Measurements from ENCODE around the gene ZNF563.

Gene ZNF563

GRCh38 chr19:12284226-12284625 lies 49.2 kb downstream of the ZNF563 start:
- Histone ChIP-seq H2AK5ac (ENCODE audit: low read length) (no peak overlapping the region), H4K8ac (ENCODE audit: low read depth, low read length) (no peak overlapping the region), H3K4me1 (ENCODE audit: control insufficient read depth in 1 of 2, insufficient read depth in 2 of 2, low read length in 2 of 2) (peaks cover 2 to 3% of the 10 kb centered on the region in 2 experiments), H3K4me3 (ENCODE audit: low read depth, low read length) (no peak overlapping the region), H3K79me2 (ENCODE audit: control insufficient read depth, insufficient read depth, low read length, poor library complexity) (peaks cover 20% of the 10 kb centered on the region), H4K12ac (ENCODE audit: low read depth, low read length) (no peak overlapping the region), H2BK120ac (ENCODE audit: insufficient read depth, low read length, poor library complexity) (no peak overlapping the region), H3K27me3 (ENCODE audit: insufficient read depth, low read length) (no peaks in the 10 kb centered on the region), H3K23ac (ENCODE audit: low read length) (no peak overlapping the region), H3K36me3 (ENCODE audit: control insufficient read depth in 1 of 2, insufficient read depth in 2 of 2, low read length in 2 of 2) (peaks cover 12 to 18% of the 10 kb centered on the region in 2 experiments), H3K27ac (ENCODE audit: low read depth, low read length) (no peak overlapping the region), H3K4me2 (ENCODE audit: low read length) (no peak overlapping the region), H3K79me1 (ENCODE audit: low read length) (no peaks in the 10 kb centered on the region), H3K9ac (ENCODE audit: low read length) (no peak overlapping the region), H3K18ac (ENCODE audit: low read length) (no peak overlapping the region), H2AFZ (ENCODE audit: insufficient read depth, low read length, poor library complexity) (no peak overlapping the region), H4K91ac (ENCODE audit: low read depth, low read length) (no peak overlapping the region), H3K14ac (ENCODE audit: low read length) (no peak overlapping the region), H2BK12ac (ENCODE audit: low read length) (no peak overlapping the region), H3K9me3 (ENCODE audit: insufficient read depth, low read depth, low read length) (peaks cover 8% of the 10 kb centered on the region), H2BK5ac (ENCODE audit: low read depth, low read length, poor library complexity) (no peak overlapping the region), H3K4ac (ENCODE audit: low read depth, low read length) (peak overlapping the region; percentile 89)
- DNase-seq: no peak
- WGBS (ENCODE audit: extremely low coverage, insufficient coverage, insufficient read length): no CpG with 5 or more reads among the region's 14 CpGs

GRCh38 chr19:12278713-12279112 lies 54.7 kb downstream of the ZNF563 start:
- WGBS (ENCODE audit: extremely low coverage, insufficient coverage, insufficient read length): no CpG with 5 or more reads among the region's 2 CpGs
- H2AFZ ChIP-seq (ENCODE audit: insufficient read depth, low read length, poor library complexity): no peak overlapping the region
- no peak overlapping the region for H3K27ac ChIP-seq (ENCODE audit: low read depth, low read length)
- no peak overlapping the region for H2BK5ac ChIP-seq (ENCODE audit: low read depth, low read length, poor library complexity)
- H3K27me3 ChIP-seq (ENCODE audit: insufficient read depth, low read length): peaks cover 1% of the 10 kb centered on the region
- H3K36me3 ChIP-seq (ENCODE audit: control insufficient read depth in 1 of 2, insufficient read depth in 2 of 2, low read length in 2 of 2): peaks cover 19 to 28% of the 10 kb centered on the region in 2 experiments
- H3K79me2 ChIP-seq (ENCODE audit: control insufficient read depth, insufficient read depth, low read length, poor library complexity): peaks cover 5% of the 10 kb centered on the region
- H3K23ac ChIP-seq (ENCODE audit: low read length): no peak overlapping the region
- H3K14ac ChIP-seq (ENCODE audit: low read length): no peak overlapping the region
- no peaks in the 10 kb centered on the region for H3K79me1 ChIP-seq (ENCODE audit: low read length)
- H2BK12ac ChIP-seq (ENCODE audit: low read length): no peak overlapping the region
- H4K12ac ChIP-seq (ENCODE audit: low read depth, low read length): no peak overlapping the region
- H2AK5ac ChIP-seq (ENCODE audit: low read length): no peak overlapping the region
- H2BK120ac ChIP-seq (ENCODE audit: insufficient read depth, low read length, poor library complexity): no peak overlapping the region
- no peak overlapping the region for H4K8ac ChIP-seq (ENCODE audit: low read depth, low read length)
- no peak overlapping the region for H3K4me3 ChIP-seq (ENCODE audit: low read depth, low read length)
- no peak overlapping the region for H3K4me2 ChIP-seq (ENCODE audit: low read length)
- H4K91ac ChIP-seq (ENCODE audit: low read depth, low read length): no peak overlapping the region
- H3K4me1 ChIP-seq (ENCODE audit: control insufficient read depth in 1 of 2, insufficient read depth in 2 of 2, low read length in 2 of 2): no peaks in the 10 kb centered on the region
- no peak overlapping the region for H3K18ac ChIP-seq (ENCODE audit: low read length)
- H3K9ac ChIP-seq (ENCODE audit: low read length): no peak overlapping the region
- peaks cover 14% of the 10 kb centered on the region for H3K9me3 ChIP-seq (ENCODE audit: insufficient read depth, low read depth, low read length)
- DNase-seq: no peak
- no peak overlapping the region for H3K4ac ChIP-seq (ENCODE audit: low read depth, low read length)

- H3K4me1 ChIP-seq (ENCODE audit: control insufficient read depth in 1 of 2, insufficient read depth in 2 of 2, low read length in 2 of 2): no peaks in the 10 kb centered on the region
- H3K9me3 ChIP-seq (ENCODE audit: insufficient read depth, low read depth, low read length): peaks cover 31% of the 10 kb centered on the region
- H3K4ac ChIP-seq (ENCODE audit: low read depth, low read length): no peak overlapping the region
Measured at GRCh38 chr19:12272980-12273901, 60.2 kb downstream of the ZNF563 start.

GRCh38 chr19:12272386-12272785 lies 61.0 kb downstream of the ZNF563 start:
- no CpG with 5 or more reads among the region's 5 CpGs for WGBS (ENCODE audit: extremely low coverage, insufficient coverage, insufficient read length)
- peaks cover 2% of the 10 kb centered on the region for H3K27me3 ChIP-seq (ENCODE audit: insufficient read depth, low read length)
- no peaks in the 10 kb centered on the region for H3K4me1 ChIP-seq (ENCODE audit: control insufficient read depth in 1 of 2, insufficient read depth in 2 of 2, low read length in 2 of 2)
- H3K4ac ChIP-seq (ENCODE audit: low read depth, low read length): no peak overlapping the region
- no peak overlapping the region for H3K9ac ChIP-seq (ENCODE audit: low read length)
- H3K23ac ChIP-seq (ENCODE audit: low read length): no peak overlapping the region
- no peak overlapping the region for H3K27ac ChIP-seq (ENCODE audit: low read depth, low read length)
- no peak overlapping the region for H2BK5ac ChIP-seq (ENCODE audit: low read depth, low read length, poor library complexity)
- H3K14ac ChIP-seq (ENCODE audit: low read length): no peak overlapping the region
- peaks cover 27% of the 10 kb centered on the region for H3K9me3 ChIP-seq (ENCODE audit: insufficient read depth, low read depth, low read length)
- H4K91ac ChIP-seq (ENCODE audit: low read depth, low read length): no peak overlapping the region
- no peak overlapping the region for H4K12ac ChIP-seq (ENCODE audit: low read depth, low read length)
- H4K8ac ChIP-seq (ENCODE audit: low read depth, low read length): no peak overlapping the region
- no peak overlapping the region for H3K4me2 ChIP-seq (ENCODE audit: low read length)
- H3K36me3 ChIP-seq (ENCODE audit: control insufficient read depth in 1 of 2, insufficient read depth in 2 of 2, low read length in 2 of 2): peaks cover 13 to 49% of the 10 kb centered on the region in 2 experiments
- no peaks in the 10 kb centered on the region for H3K79me2 ChIP-seq (ENCODE audit: control insufficient read depth, insufficient read depth, low read length, poor library complexity)
- H2AK5ac ChIP-seq (ENCODE audit: low read length): no peak overlapping the region
- no peak overlapping the region for H3K18ac ChIP-seq (ENCODE audit: low read length)
- H3K4me3 ChIP-seq (ENCODE audit: low read depth, low read length): no peak overlapping the region
- H2BK120ac ChIP-seq (ENCODE audit: insufficient read depth, low read length, poor library complexity): no peak overlapping the region
- H3K79me1 ChIP-seq (ENCODE audit: low read length): no peaks in the 10 kb centered on the region
- H2AFZ ChIP-seq (ENCODE audit: insufficient read depth, low read length, poor library complexity): no peak overlapping the region
- H2BK12ac ChIP-seq (ENCODE audit: low read length): no peak overlapping the region
- no peak for DNase-seq

More at GRCh38 chr19:12272980-12273901, 60.2 kb downstream of the ZNF563 start:
- Histone ChIP-seq H3K9ac (ENCODE audit: low read length) (no peak overlapping the region), H2BK120ac (ENCODE audit: insufficient read depth, low read length, poor library complexity) (no peak overlapping the region), H2BK5ac (ENCODE audit: low read depth, low read length, poor library complexity) (no peak overlapping the region), H2BK12ac (ENCODE audit: low read length) (no peak overlapping the region), H3K4me2 (ENCODE audit: low read length) (no peak overlapping the region), H3K79me1 (ENCODE audit: low read length) (no peaks in the 10 kb centered on the region), H2AFZ (ENCODE audit: insufficient read depth, low read length, poor library complexity) (no peak overlapping the region), H3K23ac (ENCODE audit: low read length) (no peak overlapping the region), H3K36me3 (ENCODE audit: control insufficient read depth in 1 of 2, insufficient read depth in 2 of 2, low read length in 2 of 2) (peaks cover 17 to 53% of the 10 kb centered on the region in 2 experiments), H3K14ac (ENCODE audit: low read length) (no peak overlapping the region), H3K79me2 (ENCODE audit: control insufficient read depth, insufficient read depth, low read length, poor library complexity) (no peaks in the 10 kb centered on the region), H4K8ac (ENCODE audit: low read depth, low read length) (no peak overlapping the region), H4K12ac (ENCODE audit: low read depth, low read length) (no peak overlapping the region), H3K4me3 (ENCODE audit: low read depth, low read length) (no peak overlapping the region), H4K91ac (ENCODE audit: low read depth, low read length) (no peak overlapping the region), H3K27ac (ENCODE audit: low read depth, low read length) (no peak overlapping the region), H2AK5ac (ENCODE audit: low read length) (no peak overlapping the region), H3K18ac (ENCODE audit: low read length) (no peak overlapping the region), H3K27me3 (ENCODE audit: insufficient read depth, low read length) (peaks cover 2% of the 10 kb centered on the region)
- no peak for DNase-seq
- no CpG with 5 or more reads among the region's 11 CpGs for WGBS (ENCODE audit: extremely low coverage, insufficient coverage, insufficient read length)

All from trophoblast cell (in vitro differentiated cells and primary cell).